Skin epidermis (tissue), 12 donors: ENCODE results near the gene ERCC6L.
A peak's percentile ranks its signal among the peaks of the same experiment; 100 is the strongest.

ENCODE experiments used
- H3K27ac ChIP-seq, 21 experiments: fragments of 200-600 bp; sonication (generic) in 11 of 21; one replicate each; pipeline ENCODE4 v1.5.0; 2020; ENCODE audit warnings: mild to moderate bottlenecking in 3 of 21, inconsistent platforms in 2 of 21, moderate library complexity in 2 of 21
- H3K4me3 ChIP-seq, 7 experiments: fragments of 200-600 bp; sonication (generic) in 2 of 7; one replicate each; pipeline ENCODE4 v1.5.0; 2020; ENCODE audit warnings: inconsistent platforms in 2 of 7, mild to moderate bottlenecking in 2 of 7, moderate library complexity in 1 of 7

ERCC6L gene, protein sequence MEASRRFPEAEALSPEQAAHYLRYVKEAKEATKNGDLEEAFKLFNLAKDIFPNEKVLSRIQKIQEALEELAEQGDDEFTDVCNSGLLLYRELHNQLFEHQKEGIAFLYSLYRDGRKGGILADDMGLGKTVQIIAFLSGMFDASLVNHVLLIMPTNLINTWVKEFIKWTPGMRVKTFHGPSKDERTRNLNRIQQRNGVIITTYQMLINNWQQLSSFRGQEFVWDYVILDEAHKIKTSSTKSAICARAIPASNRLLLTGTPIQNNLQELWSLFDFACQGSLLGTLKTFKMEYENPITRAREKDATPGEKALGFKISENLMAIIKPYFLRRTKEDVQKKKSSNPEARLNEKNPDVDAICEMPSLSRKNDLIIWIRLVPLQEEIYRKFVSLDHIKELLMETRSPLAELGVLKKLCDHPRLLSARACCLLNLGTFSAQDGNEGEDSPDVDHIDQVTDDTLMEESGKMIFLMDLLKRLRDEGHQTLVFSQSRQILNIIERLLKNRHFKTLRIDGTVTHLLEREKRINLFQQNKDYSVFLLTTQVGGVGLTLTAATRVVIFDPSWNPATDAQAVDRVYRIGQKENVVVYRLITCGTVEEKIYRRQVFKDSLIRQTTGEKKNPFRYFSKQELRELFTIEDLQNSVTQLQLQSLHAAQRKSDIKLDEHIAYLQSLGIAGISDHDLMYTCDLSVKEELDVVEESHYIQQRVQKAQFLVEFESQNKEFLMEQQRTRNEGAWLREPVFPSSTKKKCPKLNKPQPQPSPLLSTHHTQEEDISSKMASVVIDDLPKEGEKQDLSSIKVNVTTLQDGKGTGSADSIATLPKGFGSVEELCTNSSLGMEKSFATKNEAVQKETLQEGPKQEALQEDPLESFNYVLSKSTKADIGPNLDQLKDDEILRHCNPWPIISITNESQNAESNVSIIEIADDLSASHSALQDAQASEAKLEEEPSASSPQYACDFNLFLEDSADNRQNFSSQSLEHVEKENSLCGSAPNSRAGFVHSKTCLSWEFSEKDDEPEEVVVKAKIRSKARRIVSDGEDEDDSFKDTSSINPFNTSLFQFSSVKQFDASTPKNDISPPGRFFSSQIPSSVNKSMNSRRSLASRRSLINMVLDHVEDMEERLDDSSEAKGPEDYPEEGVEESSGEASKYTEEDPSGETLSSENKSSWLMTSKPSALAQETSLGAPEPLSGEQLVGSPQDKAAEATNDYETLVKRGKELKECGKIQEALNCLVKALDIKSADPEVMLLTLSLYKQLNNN

DNA sequence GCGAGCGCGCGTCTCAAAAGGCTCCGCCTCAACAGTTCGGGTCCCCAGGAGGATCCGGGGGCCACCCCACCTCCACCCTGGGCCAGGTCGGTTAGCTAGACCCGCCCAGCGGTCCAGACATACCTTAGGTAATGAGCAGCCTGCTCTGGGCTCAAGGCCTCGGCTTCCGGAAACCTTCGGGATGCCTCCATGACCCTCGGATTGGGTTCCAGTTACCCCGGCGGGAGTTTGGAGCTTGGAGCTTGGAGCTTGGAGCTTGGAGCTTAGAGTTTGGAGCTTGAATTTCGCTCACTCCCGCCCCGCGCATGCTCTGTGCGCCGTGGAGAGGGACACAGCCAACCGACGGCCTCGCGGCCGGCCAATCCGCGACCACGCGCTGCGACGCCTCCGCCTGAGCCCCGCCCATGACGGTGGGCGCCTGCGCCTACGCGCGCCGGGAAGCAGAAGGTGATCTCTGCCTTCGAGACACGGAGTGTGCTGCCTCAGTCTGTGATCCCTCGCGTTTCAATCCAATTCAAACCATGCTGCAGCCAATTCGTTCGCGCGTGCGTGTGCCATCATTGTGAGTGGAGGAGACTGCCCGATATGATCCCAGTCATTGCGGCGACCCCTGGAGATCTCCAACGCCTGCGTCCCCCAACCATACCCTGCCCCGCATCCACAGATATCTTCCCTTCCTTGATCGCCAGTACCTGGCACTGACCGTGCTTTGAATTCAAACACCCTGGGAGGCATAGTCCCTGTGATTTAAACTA, at the start of gene ERCC6L:
Gene ERCC6L, minus strand, starts transcription at position 307 of the 755 bp plus-strand sequence. Its CDS starts 116 bp downstream, at position 191.
- H3K27ac ChIP-seq, result peak within 1 kb of the TSS in 2 of 21 experiments; percentile 33 to 58
- peak within 1 kb of the TSS in 6 of 7 experiments; percentile 5 to 34 (median 18) for H3K4me3 ChIP-seq

DNA sequence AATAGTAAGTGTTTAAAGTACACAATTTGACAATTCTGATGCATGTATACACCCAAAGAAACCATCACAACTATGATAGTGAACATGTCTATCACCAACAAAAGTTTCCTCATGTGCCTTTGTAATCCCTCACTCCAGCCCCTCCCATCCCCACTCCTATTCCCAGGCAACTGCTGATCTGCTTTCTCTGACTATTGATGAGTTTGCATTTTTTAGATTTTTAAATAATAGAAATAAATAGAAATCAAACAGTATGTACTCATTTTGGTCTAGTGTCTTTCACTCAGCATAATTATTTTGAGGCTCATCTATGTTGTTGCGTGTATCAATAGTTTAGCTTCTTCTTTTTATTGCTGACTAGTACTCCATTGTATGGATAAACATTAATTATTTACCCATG, 43.5 kb upstream of the ERCC6L start:
- Histone ChIP-seq H3K4me3 (no peak overlapping the region), H3K27ac (no peak overlapping the region)

DNA sequence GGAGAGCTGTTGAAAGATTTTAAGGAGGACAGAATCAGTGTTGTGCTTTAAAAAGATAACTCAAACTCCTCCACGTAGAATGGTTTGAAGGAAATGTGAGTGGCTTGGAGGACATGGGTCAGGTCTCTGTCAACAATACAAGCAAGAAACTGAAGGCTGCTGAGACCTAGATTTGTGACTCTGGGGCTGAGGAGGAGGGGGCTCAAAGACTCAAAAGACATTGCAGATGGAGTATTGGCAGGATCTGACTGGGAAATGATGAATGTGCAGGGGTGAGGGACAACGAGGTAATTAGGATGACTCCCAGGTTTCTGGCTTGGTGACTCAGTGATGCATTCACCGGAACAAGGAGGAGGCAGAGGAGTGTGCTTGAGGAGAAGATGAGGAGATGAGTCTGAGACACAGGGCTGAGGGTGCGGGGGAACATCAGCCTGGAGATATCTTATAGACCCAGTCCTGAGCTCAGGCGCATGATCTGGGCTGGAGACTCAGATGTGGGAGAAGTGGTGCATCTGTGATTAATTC, 41.6 kb upstream of the ERCC6L start:
- H3K27ac ChIP-seq, result no peak overlapping the region
- no peak overlapping the region for H3K4me3 ChIP-seq

DNA sequence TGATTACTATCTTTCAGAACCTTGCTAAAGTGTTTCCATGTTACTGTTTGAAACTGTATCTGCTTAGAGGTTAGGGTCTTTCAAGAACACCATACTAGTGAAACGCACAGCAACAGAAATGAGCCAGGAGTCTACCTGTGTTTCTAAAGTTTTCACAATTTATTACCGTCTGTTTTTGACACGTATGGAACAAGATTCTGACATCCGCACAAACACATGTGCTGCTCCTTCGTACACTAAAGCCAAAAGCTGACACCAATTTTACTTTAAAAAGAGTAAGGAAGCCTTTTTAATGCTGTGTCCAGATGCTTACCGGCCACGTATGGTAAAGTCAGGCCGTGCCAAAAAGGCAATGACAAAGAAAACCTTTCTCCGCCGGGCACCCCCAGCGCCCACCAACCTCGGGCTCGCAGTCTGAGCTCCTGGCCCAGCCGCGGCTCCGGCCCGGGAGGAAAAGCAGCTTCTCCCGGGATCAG, 37.7 kb upstream of the ERCC6L start:
- peak overlapping the region; percentile 65 to 96 (median 89) for H3K27ac ChIP-seq
- H3K4me3 ChIP-seq, result peak overlapping the region; percentile 50 to 76 (median 62)

DNA sequence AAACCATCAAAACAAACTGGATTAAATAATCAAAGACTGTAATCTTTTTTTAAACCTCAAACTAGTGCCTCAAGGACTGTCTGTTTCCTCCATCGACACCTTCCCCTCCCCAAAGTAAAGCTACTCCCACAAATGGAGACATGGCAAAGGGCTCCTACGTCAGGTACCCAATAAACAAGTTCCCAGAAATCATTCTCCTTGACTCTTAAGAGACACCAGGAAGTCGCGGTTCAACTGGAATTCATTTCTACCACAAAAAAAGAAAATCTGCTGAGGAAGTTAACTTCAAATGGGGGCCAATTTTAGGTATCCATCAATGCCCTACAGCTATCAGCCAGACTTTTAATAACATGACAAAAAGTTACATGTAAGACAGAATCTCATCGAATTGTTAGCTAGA, 35.7 kb upstream of the ERCC6L start:
- Histone ChIP-seq H3K4me3 (peak overlapping the region in 1 of 7 experiments; percentile 62), H3K27ac (peak overlapping the region in 2 of 21 experiments; percentile 27 to 94)

DNA sequence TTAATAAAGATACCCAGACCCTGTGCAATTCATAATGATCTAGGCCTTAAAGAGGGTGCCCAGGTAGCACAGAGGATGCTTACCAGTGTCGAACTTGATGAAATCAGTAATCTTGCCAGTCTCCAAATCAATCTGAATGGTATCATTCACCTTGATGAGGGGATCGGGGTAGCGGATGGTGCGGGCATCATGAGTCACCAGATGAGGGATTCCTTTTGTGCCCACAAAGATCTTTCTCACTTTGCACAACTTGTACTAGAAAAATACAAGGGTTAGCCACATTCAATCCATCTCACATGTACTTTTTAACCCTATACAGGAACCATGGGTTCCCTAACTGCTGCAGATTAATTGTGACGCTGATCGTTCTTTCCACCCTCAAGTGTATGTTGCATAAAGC, 34.9 kb upstream of the ERCC6L start:
- H3K4me3 ChIP-seq, result no peak overlapping the region
- H3K27ac ChIP-seq, result no peak overlapping the region

DNA sequence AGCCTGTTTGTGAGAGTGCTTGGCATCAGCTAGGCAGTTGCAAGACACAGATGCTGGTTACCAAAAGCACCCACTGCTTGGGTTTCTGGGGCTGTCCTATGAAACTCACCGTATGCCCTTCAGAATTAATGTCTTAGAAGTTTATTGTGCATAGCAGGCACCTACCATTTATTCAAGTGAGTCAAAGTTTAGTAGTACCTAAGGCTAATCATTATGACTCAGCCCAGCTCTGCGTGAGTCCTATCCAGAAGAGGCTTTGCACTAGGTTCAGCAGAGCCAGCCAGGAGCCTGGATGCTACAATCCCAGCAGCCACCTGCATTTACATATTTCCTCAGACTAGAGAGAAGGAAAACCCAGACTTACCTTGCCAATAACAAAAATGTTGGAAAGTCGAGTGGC, 34.0 kb upstream of the ERCC6L start:
- Histone ChIP-seq H3K27ac (no peak overlapping the region), H3K4me3 (no peak overlapping the region)

DNA sequence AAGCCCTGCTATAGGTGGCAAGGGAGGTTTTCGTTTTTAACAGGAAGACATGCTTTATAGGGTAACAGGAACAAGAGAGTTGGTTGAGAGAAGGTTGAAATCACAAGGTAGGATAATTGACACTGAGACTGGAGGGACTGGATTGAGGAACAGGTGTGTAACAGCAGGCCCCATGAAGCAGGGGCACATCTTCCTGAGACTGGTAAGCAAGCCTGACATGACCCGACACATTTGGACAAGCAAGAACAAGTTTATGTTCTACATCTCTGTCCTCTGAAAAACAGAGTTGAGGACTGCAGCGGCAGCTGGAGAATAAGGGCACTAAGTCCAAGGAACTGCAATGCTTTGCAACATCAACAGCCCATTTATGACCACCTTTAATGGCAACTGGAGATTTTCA, 33.0 kb upstream of the ERCC6L start:
- H3K4me3 ChIP-seq, result no peak overlapping the region
- no peak overlapping the region for H3K27ac ChIP-seq

DNA sequence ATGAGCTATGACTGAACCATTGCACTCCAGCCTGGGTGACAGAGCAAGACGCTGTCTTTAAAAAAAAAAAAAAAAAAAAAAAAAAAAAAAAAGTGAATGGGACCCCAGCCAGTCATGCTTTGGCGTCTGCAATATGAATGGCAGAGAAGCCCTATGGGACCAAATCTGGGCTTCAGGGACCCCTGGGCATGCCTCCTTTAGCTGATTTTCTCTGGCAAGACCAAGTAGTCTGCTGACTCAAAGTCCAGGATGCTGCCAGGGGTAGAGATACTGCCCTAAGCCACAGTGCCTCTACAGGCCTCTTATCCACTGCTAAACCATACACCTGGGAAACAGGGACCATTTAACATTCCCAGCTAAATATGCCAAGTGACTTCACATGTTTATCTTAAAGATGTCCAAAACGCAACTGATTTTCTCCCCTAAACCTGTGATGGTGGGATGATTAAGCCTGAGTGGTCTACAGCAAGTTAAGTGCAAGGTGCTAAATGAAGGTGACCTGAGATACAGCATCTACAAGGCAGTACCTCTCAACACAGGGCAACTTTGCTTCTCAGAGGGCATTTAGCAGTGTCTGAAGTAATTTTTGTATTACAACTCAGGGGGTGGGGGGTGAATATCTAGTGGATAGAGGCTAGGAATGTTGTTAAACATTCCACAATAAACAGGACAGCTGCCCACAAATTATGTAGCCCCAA, 32.4 kb upstream of the ERCC6L start:
- no peak overlapping the region for H3K27ac ChIP-seq
- H3K4me3 ChIP-seq, result no peak overlapping the region

DNA sequence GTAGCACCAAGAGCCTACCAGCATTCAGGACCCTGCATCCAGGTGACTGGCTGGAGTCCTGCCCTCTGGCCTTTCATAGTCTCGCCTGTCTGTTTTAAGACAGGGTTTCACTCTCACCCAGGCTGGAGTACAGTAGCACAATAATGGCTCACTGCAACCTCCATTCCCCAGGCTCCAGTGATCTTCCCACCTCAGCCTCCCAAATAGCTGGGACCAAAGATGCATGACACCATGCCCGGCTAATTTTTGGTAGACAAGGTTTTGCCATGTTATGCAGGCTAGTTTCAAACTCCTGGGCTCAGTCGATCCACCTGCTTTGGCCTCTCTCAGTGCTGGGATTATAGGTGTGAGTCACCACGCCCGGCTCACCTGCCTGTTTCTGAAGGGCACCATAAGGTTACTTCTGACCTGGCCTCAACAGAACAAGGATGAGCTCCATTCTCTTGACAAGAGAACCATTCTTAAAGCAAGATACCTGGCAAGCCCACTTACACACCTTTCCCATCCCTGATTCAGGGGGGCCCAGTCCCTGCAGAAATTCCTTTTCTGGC, 31.6 kb upstream of the ERCC6L start:
- peak overlapping the region in 1 of 21 experiments; percentile 10 for H3K27ac ChIP-seq
- no peak overlapping the region for H3K4me3 ChIP-seq

DNA sequence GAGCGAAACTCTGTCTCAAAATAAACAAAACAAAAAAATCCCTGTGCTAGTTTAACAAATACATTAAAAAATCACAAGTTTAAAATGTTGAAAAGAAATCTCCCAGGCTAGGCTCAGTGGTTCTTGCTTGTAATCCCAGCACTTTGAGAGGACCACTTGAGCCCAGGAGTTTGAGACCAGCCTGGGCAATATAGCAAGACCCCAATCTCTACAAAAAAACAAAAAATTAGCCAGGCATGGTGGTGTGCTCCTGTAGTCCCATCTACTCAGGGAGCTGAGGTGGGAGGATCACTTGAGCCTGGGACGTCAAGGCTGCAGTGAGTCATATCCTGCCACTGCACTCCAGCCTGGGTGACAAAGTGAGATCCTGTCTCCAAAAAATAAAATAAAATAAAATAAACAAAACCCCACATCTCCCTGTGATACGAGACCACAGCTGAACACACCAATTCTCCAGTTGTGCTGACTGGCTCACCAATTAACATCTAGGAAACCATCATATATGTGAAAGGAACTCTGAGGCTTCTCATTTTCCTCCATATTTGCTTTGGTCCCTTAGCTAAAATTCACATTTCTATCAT, 30.9 kb upstream of the ERCC6L start:
- peak overlapping the region in 3 of 21 experiments; percentile 10 to 73 (median 31) for H3K27ac ChIP-seq
- no peak overlapping the region for H3K4me3 ChIP-seq

DNA sequence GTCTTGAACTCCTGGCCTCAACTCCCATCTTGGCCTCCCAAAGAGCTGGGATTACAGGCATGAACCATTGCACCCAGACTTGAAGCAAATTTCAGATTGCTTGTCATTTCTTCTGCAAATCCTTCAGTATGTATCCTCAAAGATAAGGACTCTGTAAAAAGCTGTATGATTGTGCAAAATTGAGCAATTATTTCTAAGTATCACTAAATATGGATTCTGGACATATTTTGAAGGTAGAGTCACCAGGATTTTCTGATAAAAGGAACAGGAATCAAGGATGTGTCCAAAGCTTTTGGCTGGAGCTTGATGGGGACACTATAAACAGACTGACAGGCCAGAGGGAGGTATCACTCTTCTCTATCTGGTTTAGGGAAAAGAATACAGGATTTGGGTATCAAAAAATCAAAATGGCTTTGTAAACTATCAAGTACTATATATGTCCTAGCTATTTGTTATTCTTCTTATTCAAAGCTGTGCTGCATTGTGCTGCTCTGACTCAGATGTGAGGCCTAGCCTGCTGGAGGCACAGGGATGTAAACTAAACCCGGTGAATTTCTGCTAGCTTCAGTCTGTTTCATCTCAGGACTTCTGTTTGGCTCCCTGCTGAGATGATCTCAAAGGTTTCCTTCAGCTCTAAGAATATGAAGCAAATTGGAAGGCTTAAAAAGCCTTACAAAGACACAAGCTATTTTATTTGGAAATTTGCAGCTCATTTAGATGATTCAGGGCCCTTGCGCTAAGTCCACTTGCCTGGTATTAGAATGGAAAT, 30.0 kb upstream of the ERCC6L start:
- H3K4me3 ChIP-seq, result no peak overlapping the region
- peak overlapping the region in 1 of 21 experiments; percentile 31 for H3K27ac ChIP-seq

DNA sequence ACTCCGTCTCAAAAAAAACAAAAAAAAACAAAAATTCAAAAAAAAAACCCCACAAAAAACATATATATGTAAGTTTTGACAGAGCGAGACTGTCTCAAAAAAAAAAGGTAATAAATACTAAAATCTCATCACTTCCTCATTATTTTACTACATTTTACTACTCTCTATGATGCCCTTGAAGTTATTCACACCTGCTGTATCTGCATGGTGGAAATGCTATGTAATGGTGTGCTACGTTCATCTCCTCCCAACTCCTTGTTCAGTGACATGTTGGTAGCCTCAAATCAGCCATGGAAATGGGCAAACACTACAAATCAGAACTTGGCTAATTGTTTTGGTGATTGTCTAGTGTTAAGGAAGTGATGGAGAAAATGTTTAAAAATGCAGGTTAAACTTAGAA, 26.4 kb upstream of the ERCC6L start:
- no peak overlapping the region for H3K4me3 ChIP-seq
- no peak overlapping the region for H3K27ac ChIP-seq

DNA sequence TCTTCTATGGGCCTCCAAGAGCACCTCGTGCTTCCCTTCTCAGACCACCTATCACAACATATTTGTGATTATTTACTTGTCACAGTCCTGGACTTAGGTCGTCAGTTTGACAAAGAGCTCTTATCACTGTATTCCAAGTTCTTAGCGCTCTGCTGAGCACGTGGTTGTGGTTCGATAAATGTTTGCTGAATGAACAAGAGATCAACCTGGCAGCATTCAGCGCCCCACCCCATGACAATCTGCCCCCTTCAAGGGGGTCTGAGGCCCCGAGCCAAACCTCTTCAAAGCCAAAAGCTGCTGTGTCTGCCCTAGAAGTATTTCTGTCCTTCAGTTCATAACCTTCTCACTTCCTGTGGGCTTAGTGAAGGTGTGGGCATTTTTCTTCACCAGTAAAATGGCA, 23.2 kb upstream of the ERCC6L start:
- H3K27ac ChIP-seq, result no peak overlapping the region
- no peak overlapping the region for H3K4me3 ChIP-seq

DNA sequence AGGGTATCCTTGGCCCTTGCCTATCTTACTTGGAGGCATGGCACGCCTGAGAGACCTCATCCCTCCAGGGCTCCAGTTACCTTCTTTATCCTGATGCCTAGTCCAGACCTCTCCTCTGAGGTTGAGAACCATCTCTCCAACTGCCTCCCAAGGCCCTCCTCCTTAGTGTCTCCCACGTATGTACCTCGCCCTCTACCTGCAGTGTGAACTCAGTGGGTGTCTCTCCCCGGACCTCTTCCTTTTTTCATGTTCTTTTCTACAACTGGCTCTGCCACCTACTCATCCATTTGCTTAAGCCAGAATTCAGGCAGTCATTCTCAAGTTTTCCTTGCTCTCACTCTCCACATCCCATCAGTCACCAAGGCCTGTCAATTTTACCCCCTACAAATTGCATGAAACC, 21.6 kb upstream of the ERCC6L start:
- Histone ChIP-seq H3K27ac (no peak overlapping the region), H3K4me3 (no peak overlapping the region)

DNA sequence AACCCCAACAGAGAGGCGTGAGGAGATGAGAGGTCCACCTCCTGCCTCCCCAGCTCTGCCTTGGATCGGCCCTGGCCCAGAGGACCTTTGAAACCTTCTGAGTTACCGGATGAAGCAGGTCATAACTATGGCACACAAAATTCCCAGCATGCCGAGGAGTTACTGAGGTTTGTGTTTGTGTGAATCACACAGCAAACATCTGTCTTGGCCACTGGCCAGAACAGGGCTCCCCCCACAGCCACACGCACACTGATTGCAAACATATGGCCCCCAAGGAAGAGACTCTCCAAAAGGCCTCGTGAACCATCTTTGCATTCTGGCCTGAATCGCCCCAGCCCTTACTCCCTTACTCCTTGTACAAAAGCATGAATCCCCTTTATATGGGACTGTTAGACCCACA, 19.3 kb upstream of the ERCC6L start:
- H3K27ac ChIP-seq, result no peak overlapping the region
- H3K4me3 ChIP-seq, result no peak overlapping the region

DNA sequence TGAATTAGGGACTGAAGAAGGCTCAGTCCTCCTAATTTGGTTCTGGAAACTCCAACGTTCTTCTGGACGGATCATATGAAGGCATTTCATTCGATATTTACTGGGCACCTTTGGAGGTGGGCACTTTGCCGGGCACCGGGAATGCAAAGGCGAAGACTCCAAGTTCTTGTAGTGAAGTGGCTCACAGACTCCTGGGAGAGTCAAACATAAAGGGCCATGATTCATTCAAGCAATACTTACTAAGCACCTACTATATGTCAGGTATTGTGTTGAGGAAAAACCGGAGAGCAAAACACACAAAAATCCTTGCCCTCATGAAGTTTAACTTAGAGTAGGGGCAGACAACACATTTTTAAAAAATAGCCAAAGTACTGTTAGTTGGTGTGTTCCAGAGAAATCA, 17.0 kb upstream of the ERCC6L start:
- H3K27ac ChIP-seq, result no peak overlapping the region

More for the DNA sequence above, 17.0 kb upstream of the ERCC6L start:
- H3K4me3 ChIP-seq, result no peak overlapping the region
